Panc1 (cell line): ENCODE measurements around the gene MGMT. TPM values are rescaled to one million over a fixed set of nuclear protein-coding genes. Genes with fewer than 3 reads are reported as not detected.

ENCODE experiments used
- ATAC-seq: fragments of 200-7000 bp; cut with Tn5 transposase; 2 replicates; pipeline ENCODE4 v1.9.1; 2020; ENCODE audit warnings: mild to moderate bottlenecking, moderate library complexity
- BruUV-seq: library from RNA; stranded (reverse); fragments of 400-500 nt; replicated peaks from 2 replicates; lab custom pipeline; 2021; lab: Mats Ljungman, UMichigan
- CTCF ChIA-PET: fragments of 300-600 bp; sonication (Branson Sonifier 250); formaldehyde crosslinking; loops from one replicate; lab custom pipeline; 2022; ENCODE audit warnings: antibody characterized with exemption; lab: Charles Lee
- POLR2A ChIA-PET: fragments of 300-600 bp; sonication (Branson Sonifier 250); formaldehyde crosslinking; loops from one replicate; lab custom pipeline; 2022; ENCODE audit warnings: antibody characterized with exemption; lab: Charles Lee
- DNase-seq: peaks from one replicate; pipeline ENCODE4 v3.0.0-alpha.2; 2010; ENCODE audit warnings: low read depth, low spot score
- H3K27ac ChIP-seq: 2 replicates; pipeline ENCODE4 v1.5.1; 2011; ENCODE audit warnings: mild to moderate bottlenecking, low read length, inconsistent platforms
- H3K27me3 ChIP-seq: fragments of 200-500 bp; sonication (Bioruptor generic); 2 replicates; pipeline ENCODE4 v1.6.0; 2014; ENCODE audit warnings: low read length, inconsistent platforms; ENCODE audit not compliant: control insufficient read depth, insufficient read depth
- H3K36me3 ChIP-seq: fragments of 200-500 bp; sonication (Bioruptor generic); 2 replicates; pipeline ENCODE4 v1.5.1; 2014; ENCODE audit warnings: inconsistent platforms, mild to moderate bottlenecking, low read length, moderate library complexity; ENCODE audit not compliant: control insufficient read depth, insufficient read depth
- H3K4me1 ChIP-seq: 2 replicates; pipeline ENCODE4 v1.5.1; 2011; ENCODE audit warnings: inconsistent platforms, mild to moderate bottlenecking, low read length, moderate library complexity; ENCODE audit not compliant: control insufficient read depth, insufficient read depth
- H3K4me3 ChIP-seq, 2 experiments: 2 replicates each; pipeline ENCODE4 v1.5.1; 2011 to 2012; ENCODE audit warnings: low read depth in 2 of 2, low read length in 2 of 2, mild to moderate bottlenecking in 2 of 2, inconsistent platforms in 1 of 2, moderate library complexity in 1 of 2
- H3K9me3 ChIP-seq: fragments of 200-500 bp; sonication (Bioruptor generic); 2 replicates; pipeline ENCODE4 v1.5.1; 2014; ENCODE audit warnings: low read depth, mild to moderate bottlenecking, inconsistent platforms, low read length, moderate library complexity; ENCODE audit not compliant: control insufficient read depth, insufficient read depth
- CTCF ChIP-seq: fragments of 450-650 bp; IDR thresholded peaks from 2 replicates; pipeline ENCODE4 v1.5.1; 2017; ENCODE audit warnings: mild to moderate bottlenecking
- POLR2AphosphoS5 ChIP-seq: IDR thresholded peaks from 2 replicates; pipeline ENCODE4 v1.6.1; 2012; ENCODE audit warnings: mild to moderate bottlenecking, low read depth, low read length, moderate library complexity
- REST ChIP-seq, 2 experiments: IDR thresholded peaks; 2 replicates each; pipeline ENCODE4 v1.6.1; 2011 to 2012; ENCODE audit warnings: low read depth in 2 of 2, control low read depth in 1 of 2, low read length in 1 of 2, mild to moderate bottlenecking in 1 of 2, moderate library complexity in 1 of 2; ENCODE audit not compliant: insufficient read depth in 1 of 2
- SIN3A ChIP-seq: IDR thresholded peaks from 2 replicates; pipeline ENCODE4 v1.6.1; 2012; ENCODE audit warnings: low read depth, mild to moderate bottlenecking, low read length, moderate library complexity, borderline replicate concordance; ENCODE audit not compliant: insufficient read depth
- TCF7L2 ChIP-seq: IDR thresholded peaks from 2 replicates; pipeline ENCODE4 v1.6.1; 2011; ENCODE audit warnings: mild to moderate bottlenecking, low read depth, low read length, inconsistent platforms
- in situ Hi-C: cut with HindIII; loops from 2 replicates; pipeline ENCODE4 v1.10.0; 2016; ENCODE audit warnings: low sequenced_read_pairs, low pct_unique_long_range_greater_than_20kb
- intact Hi-C: fragments of 100-400 bp; cut with micrococcal nuclease; formaldehyde crosslinking; loops from one replicate; pipeline ENCODE4 v1.10.0; 2022; ENCODE audit not compliant: unreplicated experiment
- total RNA-seq: library from RNA; stranded (reverse); gene quantifications from one replicate; pipeline ENCODE4 v1.2.1, GENCODE V29; 2021; ENCODE audit not compliant: unreplicated experiment

MGMT gene
- total RNA-seq, 1 experiment from 2014 or later = 27.3 TPM

- Histone ChIP-seq H3K4me1 (no peaks in the 10 kb centered on the region), H3K4me3 (no peak overlapping the region), H3K27me3 (no peaks in the 10 kb centered on the region), H3K36me3 (no peaks in the 10 kb centered on the region), H3K27ac (no peak overlapping the region), H3K9me3 (no peaks in the 10 kb centered on the region)
- no TSS peak for BruUV-seq
- DNase-seq (no peak), ATAC-seq (no peak)
- in situ Hi-C loops = no loop called here
- ChIA-PET POLR2A (no interaction called here), CTCF (no interaction called here)
- TF ChIP-seq REST (IDR thresholded peaks at IDR 0.05; ENCODE audit: insufficient read depth in 1 of 2, low read depth in 2 of 2, low read length in 1 of 2) (no peak), POLR2AphosphoS5 (no peak), TCF7L2 (no peak), CTCF (no peak), SIN3A (no peak)
- intact Hi-C loops = no loop called here
Measured at GRCh38 chr10:129601737-129602136, 134.7 kb downstream of the MGMT start.

- no peak for TF ChIP-seq POLR2AphosphoS5
- no peak for TF ChIP-seq REST (IDR thresholded peaks at IDR 0.05; ENCODE audit: insufficient read depth in 1 of 2, low read depth in 2 of 2, low read length in 1 of 2)
- no peak for TF ChIP-seq SIN3A
- no peak for TF ChIP-seq CTCF
- no peak for TF ChIP-seq TCF7L2
- intact Hi-C loops (no loop called here), in situ Hi-C loops (no loop called here)
- CTCF ChIA-PET = no interaction called here
- no peak for DNase-seq
- Histone ChIP-seq H3K36me3 (no peaks in the 10 kb centered on the region), H3K4me3 (no peak overlapping the region), H3K4me1 (no peaks in the 10 kb centered on the region), H3K27ac (no peak overlapping the region), H3K27me3 (no peaks in the 10 kb centered on the region), H3K9me3 (no peaks in the 10 kb centered on the region)
- no TSS peak for BruUV-seq
- POLR2A ChIA-PET = interaction anchor here (0.6 kb wide), 1 partner anchor 1031 kb away, joined by 5 read pairs; no protein-coding TSS in a partner anchor
- ATAC-seq = no peak
Measured at GRCh38 chr10:129602938-129603535, 136.0 kb downstream of the MGMT start.
